HG03520 (cell line): ENCODE measurements around the gene LIMS2.

Experiments
- ATAC-seq: cut with Tn5 transposase; IDR thresholded peaks from one replicate; pipeline ENCODE4 v1.9.1; 2021; ENCODE audit warnings: mild to moderate bottlenecking, moderate library complexity; ENCODE audit not compliant: unreplicated experiment

LIMS2 gene

GRCh38 chr2:127607399-127607908, 67.9 kb downstream of the LIMS2 start:
- no peak for ATAC-seq

- no peak for ATAC-seq
These were observed 68.5 kb downstream of the LIMS2 start for GRCh38 chr2:127606625-127607398.

- no peak for ATAC-seq
These were observed 69.6 kb downstream of the LIMS2 start for GRCh38 chr2:127605691-127606263.

GRCh38 chr2:127604986-127605385, 70.3 kb downstream of the LIMS2 start:
- ATAC-seq: no peak

- no peak for ATAC-seq
These were observed 76.1 kb downstream of the LIMS2 start for GRCh38 chr2:127599211-127599610.

- no peak for ATAC-seq
These were observed 76.6 kb downstream of the LIMS2 start for GRCh38 chr2:127598711-127599110.

GRCh38 chr2:127597984-127598380, 77.3 kb downstream of the LIMS2 start:
- no peak for ATAC-seq

GRCh38 chr2:127597046-127597983, 78.0 kb downstream of the LIMS2 start:
- ATAC-seq: no peak

- no peak for ATAC-seq
These were observed 78.9 kb downstream of the LIMS2 start for GRCh38 chr2:127596311-127597045.

GRCh38 chr2:127594116-127594591, 81.2 kb downstream of the LIMS2 start:
- ATAC-seq: no peak

- no peak for ATAC-seq
These were observed 81.9 kb downstream of the LIMS2 start for GRCh38 chr2:127593228-127594115.

GRCh38 chr2:127592761-127593227, 82.5 kb downstream of the LIMS2 start:
- no peak for ATAC-seq

GRCh38 chr2:127591221-127591923, 84.0 kb downstream of the LIMS2 start:
- ATAC-seq: no peak

- ATAC-seq: no peak
These were observed 84.7 kb downstream of the LIMS2 start for GRCh38 chr2:127590386-127591190.

GRCh38 chr2:127589841-127590240, 85.5 kb downstream of the LIMS2 start:
- no peak for ATAC-seq

GRCh38 chr2:127589358-127589757, 86.0 kb downstream of the LIMS2 start:
- ATAC-seq: no peak
